IMR-90 (cell line): ENCODE data around the gene DYRK1A. TPM values are rescaled to one million over a fixed set of nuclear protein-coding genes. Genes with fewer than 3 reads are reported as not detected.

Source experiments
- ATAC-seq: fragments of 200-7000 bp; cut with Tn5 transposase; 2 replicates; pipeline ENCODE4 v1.9.1; 2020; ENCODE audit warnings: low read depth, mild to moderate bottlenecking, moderate library complexity
- BruUV-seq: library from RNA; stranded (reverse); fragments of 400-500 nt; replicated peaks from 2 replicates; lab custom pipeline; 2021; lab: Mats Ljungman, UMichigan
- CTCF ChIA-PET: fragments of 300-600 bp; formaldehyde crosslinking; extraction: SDS; loops from one replicate; lab custom pipeline; 2021; ENCODE audit warnings: antibody characterized with exemption; lab: Yijun Ruan, JAX
- POLR2A ChIA-PET: fragments of 300-600 bp; sonication (Branson Sonifier 250); formaldehyde crosslinking; loops from one replicate; lab custom pipeline; 2022; ENCODE audit warnings: antibody characterized with exemption; ENCODE audit not compliant: unreplicated experiment; lab: Charles Lee
- DNase-seq: peaks from one replicate; pipeline ENCODE4 v3.0.0; 2013
- H2AFZ ChIP-seq: replicated peaks from 2 replicates; pipeline ENCODE3; 2013; ENCODE audit warnings: low read length, mild to moderate bottlenecking; ENCODE audit not compliant: poor library complexity
- H2AK5ac ChIP-seq: 2 replicates; pipeline ENCODE4 v1.6.1; 2013; ENCODE audit warnings: low read depth, low read length, inconsistent platforms
- H2AK9ac ChIP-seq: replicated peaks from 2 replicates; pipeline ENCODE3; 2013; ENCODE audit warnings: mild to moderate bottlenecking, low read depth, low read length, moderate library complexity; ENCODE audit not compliant: poor library complexity
- H2BK120ac ChIP-seq: 2 replicates; pipeline ENCODE4 v1.6.1; 2013; ENCODE audit warnings: low read depth, low read length, inconsistent platforms
- H2BK15ac ChIP-seq: 3 replicates; pipeline ENCODE4 v1.6.1; 2013; ENCODE audit warnings: low read depth, low read length, inconsistent platforms
- H2BK20ac ChIP-seq: 2 replicates; pipeline ENCODE4 v1.6.1; 2013; ENCODE audit warnings: low read depth, mild to moderate bottlenecking, inconsistent platforms, low read length, moderate library complexity
- H2BK5ac ChIP-seq: 2 replicates; pipeline ENCODE4 v1.6.1; 2013; ENCODE audit warnings: mild to moderate bottlenecking, low read depth, low read length, inconsistent platforms; ENCODE audit not compliant: poor library complexity, severe bottlenecking
- H3K14ac ChIP-seq: replicated peaks from 2 replicates; pipeline ENCODE4 v1.6.1; 2013; ENCODE audit warnings: low read depth, low read length, inconsistent platforms
- H3K18ac ChIP-seq: 2 replicates; pipeline ENCODE4 v1.6.1; 2013; ENCODE audit warnings: low read depth, low read length, control low read depth
- H3K23ac ChIP-seq: 2 replicates; pipeline ENCODE4 v1.6.1; 2013; ENCODE audit warnings: low read depth, low read length, inconsistent platforms
- H3K27ac ChIP-seq: 2 replicates; pipeline ENCODE4 v1.5.1; 2013; ENCODE audit warnings: mild to moderate bottlenecking, control low read depth, low read length; ENCODE audit not compliant: insufficient read depth
- H3K27me3 ChIP-seq: 2 replicates; pipeline ENCODE4 v1.6.1; 2013; ENCODE audit warnings: low read length; ENCODE audit not compliant: control insufficient read depth, insufficient read depth
- H3K36me3 ChIP-seq: 2 replicates; pipeline ENCODE4 v1.6.1; 2013; ENCODE audit warnings: low read length, mixed read lengths; ENCODE audit not compliant: control insufficient read depth, insufficient read depth
- H3K4ac ChIP-seq: 2 replicates; pipeline ENCODE4 v1.6.1; 2013; ENCODE audit warnings: low read depth, low read length, inconsistent platforms
- H3K4me1 ChIP-seq: 2 replicates; pipeline ENCODE4 v1.6.1; 2013; ENCODE audit warnings: low read length, mixed read lengths; ENCODE audit not compliant: control insufficient read depth, insufficient read depth
- H3K4me2 ChIP-seq: 2 replicates; pipeline ENCODE4 v1.6.1; 2013; ENCODE audit warnings: low read depth, mild to moderate bottlenecking, control low read depth, low read length, moderate library complexity
- H3K4me3 ChIP-seq: 2 replicates; pipeline ENCODE4 v1.5.1; 2013; ENCODE audit warnings: low read depth, mild to moderate bottlenecking, control low read depth, low read length, moderate library complexity; ENCODE audit not compliant: insufficient read depth
- H3K56ac ChIP-seq: 2 replicates; pipeline ENCODE4 v1.6.1; 2013; ENCODE audit warnings: low read length, inconsistent platforms; ENCODE audit not compliant: insufficient read depth; ENCODE audit errors: extremely low read depth
- H3K79me1 ChIP-seq, 2 experiments: 2 replicates each; pipeline ENCODE4 v1.6.1; 2013; ENCODE audit warnings: low read length in 2 of 2, inconsistent platforms in 1 of 2, low read depth in 1 of 2
- H3K9ac ChIP-seq: 2 replicates; pipeline ENCODE4 v1.6.1; 2013; ENCODE audit warnings: low read depth, low read length, control low read depth
- H3K9me1 ChIP-seq: 2 replicates; pipeline ENCODE4 v1.6.1; 2013; ENCODE audit warnings: low read length, inconsistent platforms; ENCODE audit not compliant: insufficient read depth
- H3K9me3 ChIP-seq: 2 replicates; pipeline ENCODE4 v1.6.1; 2013; ENCODE audit warnings: low read length; ENCODE audit not compliant: control insufficient read depth, insufficient read depth
- H4K20me1 ChIP-seq: 2 replicates; pipeline ENCODE4 v1.6.1; 2013; ENCODE audit warnings: low read length, inconsistent platforms; ENCODE audit not compliant: insufficient read depth
- H4K5ac ChIP-seq: 2 replicates; pipeline ENCODE4 v1.6.1; 2013; ENCODE audit warnings: mild to moderate bottlenecking, low read depth, low read length, control low read depth
- H4K8ac ChIP-seq, 2 experiments: 2 replicates each; pipeline ENCODE4 v1.6.1; 2013; ENCODE audit warnings: low read depth in 2 of 2, low read length in 2 of 2, control low read depth in 1 of 2, inconsistent platforms in 1 of 2
- H4K91ac ChIP-seq: 2 replicates; pipeline ENCODE4 v1.6.1; 2013; ENCODE audit warnings: low read depth, low read length, inconsistent platforms; ENCODE audit not compliant: insufficient read depth
- BHLHE40 ChIP-seq: fragments of 150-350 bp; IDR thresholded peaks from 2 replicates; pipeline ENCODE4 v1.6.1; 2016; ENCODE audit warnings: mild to moderate bottlenecking, low read depth, low read length
- CEBPB ChIP-seq: IDR thresholded peaks from 2 replicates; pipeline ENCODE4 v1.6.1; 2012; ENCODE audit warnings: low read depth, low read length, improper control_type of control experiment
- CHD1 ChIP-seq: IDR thresholded peaks from 2 replicates; pipeline ENCODE4 v1.6.1; 2012; ENCODE audit warnings: low read depth, low read length, improper control_type of control experiment
- FOS ChIP-seq: fragments of 150-350 bp; IDR thresholded peaks from 2 replicates; pipeline ENCODE4 v1.6.1; 2016; ENCODE audit warnings: low read depth, low read length
- MAFK ChIP-seq: IDR thresholded peaks from 2 replicates; pipeline ENCODE4 v1.6.1; 2012; ENCODE audit warnings: low read depth, low read length, improper control_type of control experiment
- MAZ ChIP-seq: IDR thresholded peaks from 2 replicates; pipeline ENCODE4 v1.6.1; 2012; ENCODE audit warnings: low read depth, mild to moderate bottlenecking, low read length, improper control_type of control experiment, moderate library complexity, borderline replicate concordance
- MXI1 ChIP-seq: IDR thresholded peaks from 2 replicates; pipeline ENCODE4 v1.6.1; 2012; ENCODE audit warnings: low read depth, mild to moderate bottlenecking, low read length, moderate library complexity, borderline replicate concordance
- POLR2A ChIP-seq: IDR thresholded peaks from 2 replicates; pipeline ENCODE4 v1.6.1; 2012; ENCODE audit warnings: mild to moderate bottlenecking, low read depth, low read length
- RAD21 ChIP-seq: IDR thresholded peaks from 2 replicates; pipeline ENCODE4 v1.6.1; 2012; ENCODE audit warnings: low read length, improper control_type of control experiment
- RCOR1 ChIP-seq: IDR thresholded peaks from 2 replicates; pipeline ENCODE4 v1.6.1; 2012; ENCODE audit warnings: mild to moderate bottlenecking, low read length, improper control_type of control experiment; ENCODE audit not compliant: insufficient replicate concordance
- RFX5 ChIP-seq: IDR thresholded peaks from 2 replicates; pipeline ENCODE4 v1.8.0; 2012; ENCODE audit warnings: low read depth, mild to moderate bottlenecking, low read length, moderate library complexity
- SMC3 ChIP-seq: fragments of 150-350 bp; IDR thresholded peaks from 2 replicates; pipeline ENCODE4 v1.6.1; 2016; ENCODE audit warnings: low read depth, mild to moderate bottlenecking, antibody characterized with exemption, low read length, moderate library complexity
- WGBS, 2 experiments: methylation state at CpG; one replicate each; pipeline versions ENCODE4 v1.1.5 to v1.1.7; 2013; ENCODE audit warnings: missing lambda C conversion rate in 2 of 2; ENCODE audit not compliant: insufficient read length in 1 of 2; ENCODE audit errors: extremely low coverage in 2 of 2; 5-methylcytosine and 5-hydroxymethylcytosine counted together
- dilution Hi-C: fragments of 300-500 bp; cut with HindIII; formaldehyde crosslinking; loops from one replicate; pipeline ENCODE4 v1.14.3; 2018; ENCODE audit warnings: low sequenced_read_pairs; ENCODE audit not compliant: unreplicated experiment
- in situ Hi-C: fragments of 300-500 bp; cut with MboI; formaldehyde crosslinking; loops from 3 replicates; pipeline ENCODE4 v1.14.3; 2019; ENCODE audit warnings: low sequenced_read_pairs, inconsistent platforms, mixed read lengths
- intact Hi-C: fragments of 100-400 bp; cut with micrococcal nuclease; formaldehyde crosslinking; loops from 2 replicates; pipeline ENCODE4 v1.10.0; 2022
- polyA plus RNA-seq, 3 experiments: library from polyadenylated mRNA; depleted of rRNA; stranded (reverse); fragments of >200 nt; gene quantifications; 2 replicates each; pipeline ENCODE4 v1.2.3, GENCODE V29; 2012; ENCODE audit warnings: low replicate concordance in 1 of 3
- total RNA-seq: library from RNA; depleted of rRNA; stranded (reverse); fragments of >200 nt; gene quantifications from 2 replicates; pipeline ENCODE4 v1.2.3, GENCODE V29; 2012
- TF ChIP-seq, protein P1 (sequence below): fragments of 150-350 bp; IDR thresholded peaks from 2 replicates; pipeline ENCODE4 v1.6.1; 2016; ENCODE audit warnings: low read depth, mild to moderate bottlenecking, low read length, moderate library complexity, borderline replicate concordance
- TF ChIP-seq, protein P2 (sequence below): conservative IDR thresholded peaks from 2 replicates; pipeline ENCODE4 v1.5.1; 2012; ENCODE audit warnings: mild to moderate bottlenecking, low read depth, low read length, improper control_type of control experiment

The DYRK1A gene
- total and polyA plus RNA-seq, 2 of the 4 experiments (the other 2 are of a cell fraction): 18.6 to 50.5 TPM

DNA sequence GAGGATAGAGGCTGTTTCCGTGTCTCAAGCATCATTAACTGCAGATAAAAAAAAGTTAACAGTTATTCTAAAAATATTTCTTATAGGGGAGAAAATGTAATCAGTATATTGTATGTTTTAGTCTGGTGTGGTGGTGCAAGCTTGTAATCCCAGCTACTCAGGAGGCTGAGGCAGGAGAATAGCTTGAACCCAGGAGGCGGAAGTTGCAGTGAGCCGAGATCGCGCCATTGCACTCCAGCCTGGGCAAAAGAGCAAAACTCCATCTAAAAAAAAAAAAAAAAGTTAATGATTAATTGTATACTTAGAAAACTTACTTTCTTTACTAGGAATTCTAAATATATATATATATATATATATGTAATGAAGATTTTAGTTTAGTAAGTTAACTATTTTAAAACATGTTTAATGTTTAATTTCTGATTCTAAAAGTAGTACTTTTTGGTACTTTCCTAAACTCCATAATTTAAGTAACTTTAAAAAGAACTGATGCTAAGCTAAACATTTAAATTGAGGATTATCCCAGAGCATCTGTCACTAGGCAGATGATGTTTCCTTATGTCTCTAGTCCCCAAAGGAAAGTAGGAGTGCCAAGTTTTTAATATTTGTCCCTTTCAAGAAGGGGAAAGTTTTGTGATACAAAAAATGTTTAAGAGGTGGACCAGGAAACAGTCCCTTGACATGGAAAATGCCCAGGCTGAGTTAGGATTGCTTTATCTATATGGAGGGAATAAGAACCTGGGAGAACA, 66.3 kb downstream of the DYRK1A start:
- dilution Hi-C loops (no loop called here), intact Hi-C loops (no loop called here), in situ Hi-C loops (no loop called here)
- H3K4me1 ChIP-seq: peaks cover 2% of the 10 kb centered on the region; the same call in 1 of the 2 replicates
- no peak overlapping the region for H3K14ac ChIP-seq
- H4K5ac ChIP-seq: no peak overlapping the region
- BruUV-seq: no TSS peak
- ChIA-PET CTCF (no interaction called here), POLR2A (interaction anchor here (0.7 kb wide), 1 partner anchor 755 kb away, joined by 5 read pairs; no protein-coding TSS in a partner anchor)
- no peaks in the 10 kb centered on the region for H3K9me3 ChIP-seq
- H3K4me2 ChIP-seq: no peak overlapping the region
- H3K4me3 ChIP-seq: no peak overlapping the region
- H2BK15ac ChIP-seq: no peak overlapping the region
- DNase-seq (no peak), ATAC-seq (no peak)
- H4K8ac ChIP-seq: no peak overlapping the region
- H4K20me1 ChIP-seq: peaks cover 46% of the 10 kb centered on the region
- H2BK120ac ChIP-seq: no peak overlapping the region
- H2BK20ac ChIP-seq: no peak overlapping the region
- no peaks in the 10 kb centered on the region for H3K27me3 ChIP-seq
- no peak overlapping the region for H4K91ac ChIP-seq
- no peak overlapping the region for H2AK5ac ChIP-seq
- H3K4ac ChIP-seq: no peak overlapping the region
- no peak overlapping the region for H3K23ac ChIP-seq
- H2AK9ac ChIP-seq: no peak overlapping the region
- peaks cover 27 to 51% of the 10 kb centered on the region in 2 experiments for H3K79me1 ChIP-seq
- no peak overlapping the region for H2AFZ ChIP-seq
- H3K27ac ChIP-seq: no peak overlapping the region
- peaks cover 21% of the 10 kb centered on the region for H3K9me1 ChIP-seq
- H3K9ac ChIP-seq: no peak overlapping the region
- no peak overlapping the region for H3K56ac ChIP-seq
- no peak overlapping the region for H2BK5ac ChIP-seq
- H3K36me3 ChIP-seq: peaks cover 5% of the 10 kb centered on the region; the same call in 1 of the 2 replicates
- H3K18ac ChIP-seq: no peak overlapping the region
- no CpG with 5 or more reads among the region's 5 CpGs for WGBS, 2 experiments
- no peak for TF ChIP-seq SMC3
- TF ChIP-seq, protein P1, sequence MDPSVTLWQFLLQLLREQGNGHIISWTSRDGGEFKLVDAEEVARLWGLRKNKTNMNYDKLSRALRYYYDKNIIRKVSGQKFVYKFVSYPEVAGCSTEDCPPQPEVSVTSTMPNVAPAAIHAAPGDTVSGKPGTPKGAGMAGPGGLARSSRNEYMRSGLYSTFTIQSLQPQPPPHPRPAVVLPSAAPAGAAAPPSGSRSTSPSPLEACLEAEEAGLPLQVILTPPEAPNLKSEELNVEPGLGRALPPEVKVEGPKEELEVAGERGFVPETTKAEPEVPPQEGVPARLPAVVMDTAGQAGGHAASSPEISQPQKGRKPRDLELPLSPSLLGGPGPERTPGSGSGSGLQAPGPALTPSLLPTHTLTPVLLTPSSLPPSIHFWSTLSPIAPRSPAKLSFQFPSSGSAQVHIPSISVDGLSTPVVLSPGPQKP: no peak
- TF ChIP-seq BHLHE40: no peak
- TF ChIP-seq CHD1: no peak
- TF ChIP-seq MAFK: no peak
- TF ChIP-seq RAD21: no peak
- no peak for TF ChIP-seq CEBPB
- TF ChIP-seq MXI1: no peak
- TF ChIP-seq, protein P2, sequence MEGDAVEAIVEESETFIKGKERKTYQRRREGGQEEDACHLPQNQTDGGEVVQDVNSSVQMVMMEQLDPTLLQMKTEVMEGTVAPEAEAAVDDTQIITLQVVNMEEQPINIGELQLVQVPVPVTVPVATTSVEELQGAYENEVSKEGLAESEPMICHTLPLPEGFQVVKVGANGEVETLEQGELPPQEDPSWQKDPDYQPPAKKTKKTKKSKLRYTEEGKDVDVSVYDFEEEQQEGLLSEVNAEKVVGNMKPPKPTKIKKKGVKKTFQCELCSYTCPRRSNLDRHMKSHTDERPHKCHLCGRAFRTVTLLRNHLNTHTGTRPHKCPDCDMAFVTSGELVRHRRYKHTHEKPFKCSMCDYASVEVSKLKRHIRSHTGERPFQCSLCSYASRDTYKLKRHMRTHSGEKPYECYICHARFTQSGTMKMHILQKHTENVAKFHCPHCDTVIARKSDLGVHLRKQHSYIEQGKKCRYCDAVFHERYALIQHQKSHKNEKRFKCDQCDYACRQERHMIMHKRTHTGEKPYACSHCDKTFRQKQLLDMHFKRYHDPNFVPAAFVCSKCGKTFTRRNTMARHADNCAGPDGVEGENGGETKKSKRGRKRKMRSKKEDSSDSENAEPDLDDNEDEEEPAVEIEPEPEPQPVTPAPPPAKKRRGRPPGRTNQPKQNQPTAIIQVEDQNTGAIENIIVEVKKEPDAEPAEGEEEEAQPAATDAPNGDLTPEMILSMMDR: no peak
- no peak for TF ChIP-seq POLR2A
- no peak for TF ChIP-seq MAZ
- no peak for TF ChIP-seq RCOR1
- TF ChIP-seq RFX5: no peak
- TF ChIP-seq FOS: no peak
